AG09309 (cell line): Measurements from ENCODE around the gene TOP2A.

Experiments used
- DNase-seq: peaks from one replicate; pipeline ENCODE4 v3.0.0-alpha.2; 2010; ENCODE audit warnings: low read depth
- H3K4me3 ChIP-seq: 2 replicates; pipeline ENCODE4 v1.5.1; 2011; ENCODE audit warnings: mild to moderate bottlenecking, low read depth, low read length, moderate library complexity; ENCODE audit not compliant: control insufficient read depth
- TF ChIP-seq, protein P1 (sequence below): IDR thresholded peaks from 2 replicates; pipeline ENCODE4 v1.5.1; 2011; ENCODE audit warnings: mild to moderate bottlenecking, low read depth, low read length, inconsistent platforms; ENCODE audit not compliant: insufficient read depth, control insufficient read depth; ENCODE audit errors: missing control alignments

TOP2A gene

DNA sequence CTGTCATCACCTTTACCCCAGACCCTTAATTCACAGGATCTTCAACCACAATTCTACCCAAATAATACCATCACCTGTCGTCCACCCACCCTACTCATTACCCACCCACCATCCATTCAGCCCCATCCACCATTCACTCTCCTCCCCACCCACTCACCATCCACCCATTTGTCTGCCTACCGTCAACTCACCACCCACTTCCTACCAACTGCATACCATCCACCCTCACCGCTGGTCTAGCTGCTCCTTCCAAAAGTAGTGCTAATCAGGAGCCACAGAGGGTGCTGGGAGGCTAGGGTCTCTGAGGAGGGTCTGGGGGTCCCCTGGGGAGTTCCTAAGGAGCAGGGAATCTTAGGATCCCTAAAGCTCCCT lies 13.5 kb upstream of the TOP2A start:
- DNase-seq: no peak

GRCh38 chr17:40430272-40431230 lies 12.9 kb upstream of the TOP2A start:
- no peak overlapping the region for H3K4me3 ChIP-seq
- DNase-seq: no peak
- TF ChIP-seq, protein P1, sequence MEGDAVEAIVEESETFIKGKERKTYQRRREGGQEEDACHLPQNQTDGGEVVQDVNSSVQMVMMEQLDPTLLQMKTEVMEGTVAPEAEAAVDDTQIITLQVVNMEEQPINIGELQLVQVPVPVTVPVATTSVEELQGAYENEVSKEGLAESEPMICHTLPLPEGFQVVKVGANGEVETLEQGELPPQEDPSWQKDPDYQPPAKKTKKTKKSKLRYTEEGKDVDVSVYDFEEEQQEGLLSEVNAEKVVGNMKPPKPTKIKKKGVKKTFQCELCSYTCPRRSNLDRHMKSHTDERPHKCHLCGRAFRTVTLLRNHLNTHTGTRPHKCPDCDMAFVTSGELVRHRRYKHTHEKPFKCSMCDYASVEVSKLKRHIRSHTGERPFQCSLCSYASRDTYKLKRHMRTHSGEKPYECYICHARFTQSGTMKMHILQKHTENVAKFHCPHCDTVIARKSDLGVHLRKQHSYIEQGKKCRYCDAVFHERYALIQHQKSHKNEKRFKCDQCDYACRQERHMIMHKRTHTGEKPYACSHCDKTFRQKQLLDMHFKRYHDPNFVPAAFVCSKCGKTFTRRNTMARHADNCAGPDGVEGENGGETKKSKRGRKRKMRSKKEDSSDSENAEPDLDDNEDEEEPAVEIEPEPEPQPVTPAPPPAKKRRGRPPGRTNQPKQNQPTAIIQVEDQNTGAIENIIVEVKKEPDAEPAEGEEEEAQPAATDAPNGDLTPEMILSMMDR: no peak

More for the DNA sequence above, 13.5 kb upstream of the TOP2A start:
- H3K4me3 ChIP-seq: no peak overlapping the region
- TF ChIP-seq, protein P1: no peak

- TF ChIP-seq, protein P1: no peak
- no peak overlapping the region for H3K4me3 ChIP-seq
- no peak for DNase-seq
Observed at GRCh38 chr17:40427002-40427491, 9.4 kb upstream of the TOP2A start.

DNA sequence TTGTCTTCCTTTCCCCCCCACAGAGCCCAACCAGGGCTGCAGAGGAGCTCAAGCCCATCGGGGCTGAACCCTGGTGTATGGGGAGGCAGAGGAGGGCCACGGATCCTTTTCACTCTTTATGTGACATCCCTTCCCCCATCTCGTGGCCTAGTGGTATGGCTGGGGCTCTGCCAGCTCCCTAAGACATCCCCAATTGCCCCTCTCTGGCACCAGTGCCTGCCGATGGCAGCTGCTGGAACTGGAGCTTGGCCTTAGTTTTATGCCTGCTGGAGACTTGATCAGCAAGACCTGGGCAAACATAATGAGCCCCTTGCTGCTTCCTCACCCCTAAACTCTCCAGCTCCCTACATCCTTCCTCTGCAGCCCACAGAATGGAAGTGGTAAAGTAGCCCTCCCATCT lies 8.0 kb upstream of the TOP2A start:
- DNase-seq: no peak
- TF ChIP-seq, protein P1: no peak
- no peak overlapping the region for H3K4me3 ChIP-seq

- no peak overlapping the region for H3K4me3 ChIP-seq
- TF ChIP-seq, protein P1: no peak
- no peak for DNase-seq
Observed at GRCh38 chr17:40422990-40423633, 5.4 kb upstream of the TOP2A start.

DNA sequence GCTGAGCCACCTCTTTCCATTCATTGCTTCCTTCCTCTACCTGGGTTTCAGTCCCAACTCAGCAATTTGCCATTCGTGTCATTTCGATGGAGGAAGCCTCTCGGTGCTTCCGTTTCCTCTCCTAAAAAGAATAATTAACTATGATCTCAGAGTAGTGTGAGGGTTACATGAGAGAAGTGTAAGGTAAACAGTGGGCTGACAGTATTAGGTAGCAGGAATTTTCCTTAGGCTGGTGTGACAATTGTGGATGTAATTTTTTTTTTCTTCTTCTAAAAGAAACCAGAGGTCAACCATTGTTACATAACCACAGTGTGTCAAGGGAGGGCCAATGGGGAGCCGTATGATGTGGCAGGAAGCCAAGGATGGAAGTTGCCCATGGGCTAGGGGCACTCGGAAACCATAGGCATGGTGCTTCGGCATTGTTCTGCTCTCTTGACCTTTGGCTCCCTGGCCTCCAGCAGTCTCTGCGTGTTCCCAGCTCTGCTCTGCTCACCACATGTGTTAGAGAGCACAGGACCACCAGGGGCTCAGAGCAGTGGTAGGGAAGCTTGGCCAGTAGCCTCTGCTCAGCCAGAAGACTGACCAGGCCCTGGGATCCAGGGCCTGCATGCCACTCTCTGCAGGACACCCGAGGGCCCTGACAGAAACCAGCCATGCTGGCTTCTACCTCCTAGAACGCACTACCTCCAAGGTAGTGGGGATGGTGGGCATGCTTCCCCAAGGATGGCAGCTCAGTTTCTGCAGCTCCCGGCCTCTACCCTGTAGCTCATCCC lies 2.0 kb upstream of the TOP2A start:
- H3K4me3 ChIP-seq: no peak overlapping the region
- no peak for DNase-seq
- TF ChIP-seq, protein P1: no peak
